HG03103 (cell line): ENCODE results near the gene ATP5MC2.
"Not testable (repeated sequence)": the region's sequence is repeated elsewhere in the genome, so short reads cannot be mapped to it uniquely, and the experiment has no call there.

Experiments used
- ATAC-seq: cut with Tn5 transposase; IDR thresholded peaks from one replicate; pipeline ENCODE4 v1.9.1; 2021; ENCODE audit warnings: low read depth; ENCODE audit not compliant: unreplicated experiment

Gene ATP5MC2

GRCh38 chr12:53695152-53696145, 19.6 kb upstream of the ATP5MC2 start:
- ATAC-seq: no peak

GRCh38 chr12:53694756-53695151, 18.9 kb upstream of the ATP5MC2 start:
- no peak for ATAC-seq

- ATAC-seq: no peak
Observed at GRCh38 chr12:53688134-53688533, 12.3 kb upstream of the ATP5MC2 start.

GRCh38 chr12:53686436-53686835, 10.6 kb upstream of the ATP5MC2 start:
- no peak for ATAC-seq

GRCh38 chr12:53684654-53685220, 8.9 kb upstream of the ATP5MC2 start:
- ATAC-seq: no peak

GRCh38 chr12:53683983-53684382, 8.1 kb upstream of the ATP5MC2 start:
- no peak for ATAC-seq

- no peak for ATAC-seq
Observed at GRCh38 chr12:53683494-53683893, 7.6 kb upstream of the ATP5MC2 start.

GRCh38 chr12:53680061-53680460, 4.2 kb upstream of the ATP5MC2 start:
- not testable (repeated sequence) for ATAC-seq

- no peak for ATAC-seq
Observed at GRCh38 chr12:53677800-53678148, 1.9 kb upstream of the ATP5MC2 start.

GRCh38 chr12:53677016-53677799, 1.3 kb upstream of the ATP5MC2 start:
- ATAC-seq: no peak

- ATAC-seq: no peak
Observed at GRCh38 chr12:53676656-53677015, 753 bp upstream of the ATP5MC2 start.

GRCh38 chr12:53674977-53675700, 744 bp downstream of the ATP5MC2 start:
- ATAC-seq: no peak

GRCh38 chr12:53670971-53671370, 4.9 kb downstream of the ATP5MC2 start:
- ATAC-seq: no peak

GRCh38 chr12:53670308-53670707, 5.6 kb downstream of the ATP5MC2 start:
- ATAC-seq: no peak

- no peak for ATAC-seq
Observed at GRCh38 chr12:53667080-53667479, 8.8 kb downstream of the ATP5MC2 start.

GRCh38 chr12:53664936-53665335, 10.9 kb downstream of the ATP5MC2 start:
- ATAC-seq: no peak

GRCh38 chr12:53664191-53664590, 11.7 kb downstream of the ATP5MC2 start:
- no peak for ATAC-seq

GRCh38 chr12:53660041-53660440, 15.8 kb downstream of the ATP5MC2 start:
- ATAC-seq: no peak

- ATAC-seq: no peak
Observed at GRCh38 chr12:53659571-53659981, 16.3 kb downstream of the ATP5MC2 start.

- ATAC-seq: no peak
Observed at GRCh38 chr12:53659011-53659551, 16.8 kb downstream of the ATP5MC2 start.
